ENCODE results near the gene ING1.
"Not testable (repeated sequence)": the region's sequence is repeated elsewhere in the genome, so short reads cannot be mapped to it uniquely, and the experiment has no call there.

Gene ING1

DNA sequence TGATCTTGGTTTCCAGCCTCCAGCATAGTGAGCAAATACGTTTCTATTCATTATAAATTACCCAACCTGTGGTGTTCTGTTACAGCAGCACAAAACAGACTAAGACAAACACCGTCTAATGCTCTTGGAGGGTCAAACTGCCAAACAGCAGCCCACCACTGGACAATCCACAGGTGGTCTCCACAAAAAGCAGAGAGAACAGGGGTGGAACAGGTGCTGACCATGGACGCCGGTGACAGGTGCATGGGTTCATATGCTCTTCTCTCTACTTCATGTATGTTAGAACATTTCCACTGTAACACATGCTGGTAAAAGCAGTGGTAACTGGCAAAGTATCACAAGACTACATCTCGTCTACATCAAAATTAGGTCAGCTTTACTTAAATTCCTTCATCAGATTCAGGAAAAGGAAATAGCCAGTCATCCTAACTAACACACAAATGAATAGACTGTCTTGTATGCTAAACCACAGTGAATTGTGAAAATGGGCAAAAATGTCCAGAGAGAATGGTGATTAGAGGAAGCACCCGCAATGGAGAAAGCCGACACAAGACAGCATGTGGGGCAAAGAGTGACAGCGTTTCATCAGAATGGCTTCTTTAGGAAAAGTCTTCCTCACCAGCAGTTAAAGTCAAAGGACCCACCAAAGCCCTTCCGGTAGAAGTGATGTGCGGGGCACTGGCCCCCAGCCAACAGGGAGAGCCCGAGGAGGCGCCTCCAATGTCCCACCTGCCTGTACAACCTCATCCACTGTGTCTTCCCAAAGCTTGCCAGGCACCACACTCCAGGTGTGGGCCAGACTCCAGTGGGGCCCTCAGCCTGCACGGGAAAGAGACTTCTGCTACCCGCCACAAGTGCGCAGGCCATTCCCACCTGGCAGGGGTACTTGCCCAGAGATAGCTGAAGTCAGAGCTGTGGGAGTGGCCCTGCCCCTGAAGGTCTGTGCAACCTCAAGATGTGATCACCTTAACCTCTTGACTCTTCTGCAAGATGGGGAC lies 14.1 kb upstream of the ING1 start:
- POLR2A ChIA-PET = interaction anchor here (0.6 kb wide), 1 partner anchor 10 kb away, joined by 3 read pairs; no protein-coding TSS in a partner anchor
- no peak overlapping the region for H3K4me3 ChIP-seq (ENCODE audit: low read depth, low read length)
- no peak for DNase-seq (ENCODE audit: low read depth, low spot score)
- CTCF ChIA-PET = no interaction called here
- no peak for TF ChIP-seq CTCF (IDR thresholded peaks at IDR 0.05; ENCODE audit: insufficient read depth, low read length, missing control alignments)

DNA sequence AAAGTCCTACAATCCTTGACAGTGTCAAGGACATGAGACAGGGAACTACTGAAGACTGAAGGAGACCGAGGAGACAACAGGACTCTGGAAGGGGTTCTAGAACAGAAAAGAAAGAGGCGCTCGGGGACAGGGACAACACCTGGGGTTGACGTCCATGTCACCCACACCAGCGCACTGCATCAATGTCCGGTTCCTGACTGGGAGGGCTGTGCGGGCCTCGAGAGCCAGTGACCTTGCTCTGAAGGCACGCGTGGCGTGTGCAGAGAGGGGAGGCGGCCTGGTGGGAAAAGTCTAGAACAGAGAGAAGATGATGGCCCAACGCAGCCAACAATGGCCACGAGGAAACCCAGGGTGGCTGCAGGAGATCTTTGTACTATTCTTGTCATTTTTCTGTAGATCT lies 13.3 kb upstream of the ING1 start:
- no peak for TF ChIP-seq CTCF (IDR thresholded peaks at IDR 0.05; ENCODE audit: insufficient read depth, low read length, missing control alignments)
- DNase-seq (ENCODE audit: low read depth, low spot score) = no peak
- H3K4me3 ChIP-seq (ENCODE audit: low read depth, low read length) = no peak overlapping the region
- ChIA-PET POLR2A (no interaction called here), CTCF (no interaction called here)

DNA sequence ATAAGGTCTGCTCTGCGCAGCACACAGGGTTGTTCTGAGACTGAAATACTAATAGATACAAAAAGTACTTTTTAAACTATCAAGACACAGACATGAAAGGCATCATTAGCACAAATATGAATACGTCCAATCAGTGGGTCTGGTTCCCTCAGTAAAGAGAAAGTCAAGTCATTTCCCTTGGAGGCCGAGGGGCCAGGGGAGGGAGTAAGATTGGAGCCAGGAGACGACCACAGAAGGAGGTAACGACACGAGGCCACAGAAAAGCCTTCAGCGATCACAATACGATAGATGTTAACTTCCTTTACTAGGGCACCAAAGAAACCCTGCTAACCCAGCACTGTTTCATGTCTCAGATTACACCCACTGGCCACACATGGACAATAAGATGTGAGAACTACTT lies 12.9 kb upstream of the ING1 start:
- TF ChIP-seq CTCF (IDR thresholded peaks at IDR 0.05; ENCODE audit: insufficient read depth, low read length, missing control alignments) = no peak
- no peak for DNase-seq (ENCODE audit: low read depth, low spot score)
- CTCF ChIA-PET = no interaction called here
- POLR2A ChIA-PET = no interaction called here
- H3K4me3 ChIP-seq (ENCODE audit: low read depth, low read length) = no peak overlapping the region

- POLR2A ChIA-PET; DNase-seq (ENCODE audit: low read depth, low spot score); H3K4me3 ChIP-seq (ENCODE audit: low read depth, low read length); CTCF ChIA-PET: not testable (repeated sequence)
Measured at GRCh38 chr13:110701061-110701460, 12.4 kb upstream of the ING1 start.

GRCh38 chr13:110702089-110702488 lies 11.4 kb upstream of the ING1 start:
- no peak for DNase-seq (ENCODE audit: low read depth, low spot score)
- CTCF ChIA-PET = interaction anchor here (0.7 kb wide), 1 partner anchor 116 kb away, joined by 4 read pairs; no protein-coding TSS in a partner anchor
- TF ChIP-seq CTCF (IDR thresholded peaks at IDR 0.05; ENCODE audit: insufficient read depth, low read length, missing control alignments) = no peak
- no peak overlapping the region for H3K4me3 ChIP-seq (ENCODE audit: low read depth, low read length)
- POLR2A ChIA-PET = interaction anchor here (1.0 to 1.7 kb wide), 2 partner anchors 11 to 13 kb away, joined by 3 to 5 read pairs; no protein-coding TSS in a partner anchor

- TF ChIP-seq CTCF (IDR thresholded peaks at IDR 0.05; ENCODE audit: insufficient read depth, low read length, missing control alignments) = no peak
- CTCF ChIA-PET = interaction anchor here (0.7 to 1.8 kb wide), 3 partner anchors 14 to 115 kb away, joined by 3 to 5 read pairs (median 4); no protein-coding TSS in a partner anchor
- POLR2A ChIA-PET = interaction anchor here (1.0 to 1.7 kb wide), 3 partner anchors 10 to 12 kb away, joined by 3 to 6 read pairs (median 5); no protein-coding TSS in a partner anchor
- H3K4me3 ChIP-seq (ENCODE audit: low read depth, low read length) = no peak overlapping the region
- DNase-seq (ENCODE audit: low read depth, low spot score) = no peak
Measured at GRCh38 chr13:110702591-110703526, 10.6 kb upstream of the ING1 start.

Data from AG04449 (cell line).